ENCODE measurements around the gene PRDM16. TPM values are rescaled to one million over a fixed set of nuclear protein-coding genes. Genes with fewer than 3 reads are reported as not detected.

Gene PRDM16
- total and polyA plus RNA-seq, 2 of the 13 experiments (the other 11 are each of a cell fraction or from before 2014, with no cell fraction given), result 0.15 to 0.81 TPM

DNA sequence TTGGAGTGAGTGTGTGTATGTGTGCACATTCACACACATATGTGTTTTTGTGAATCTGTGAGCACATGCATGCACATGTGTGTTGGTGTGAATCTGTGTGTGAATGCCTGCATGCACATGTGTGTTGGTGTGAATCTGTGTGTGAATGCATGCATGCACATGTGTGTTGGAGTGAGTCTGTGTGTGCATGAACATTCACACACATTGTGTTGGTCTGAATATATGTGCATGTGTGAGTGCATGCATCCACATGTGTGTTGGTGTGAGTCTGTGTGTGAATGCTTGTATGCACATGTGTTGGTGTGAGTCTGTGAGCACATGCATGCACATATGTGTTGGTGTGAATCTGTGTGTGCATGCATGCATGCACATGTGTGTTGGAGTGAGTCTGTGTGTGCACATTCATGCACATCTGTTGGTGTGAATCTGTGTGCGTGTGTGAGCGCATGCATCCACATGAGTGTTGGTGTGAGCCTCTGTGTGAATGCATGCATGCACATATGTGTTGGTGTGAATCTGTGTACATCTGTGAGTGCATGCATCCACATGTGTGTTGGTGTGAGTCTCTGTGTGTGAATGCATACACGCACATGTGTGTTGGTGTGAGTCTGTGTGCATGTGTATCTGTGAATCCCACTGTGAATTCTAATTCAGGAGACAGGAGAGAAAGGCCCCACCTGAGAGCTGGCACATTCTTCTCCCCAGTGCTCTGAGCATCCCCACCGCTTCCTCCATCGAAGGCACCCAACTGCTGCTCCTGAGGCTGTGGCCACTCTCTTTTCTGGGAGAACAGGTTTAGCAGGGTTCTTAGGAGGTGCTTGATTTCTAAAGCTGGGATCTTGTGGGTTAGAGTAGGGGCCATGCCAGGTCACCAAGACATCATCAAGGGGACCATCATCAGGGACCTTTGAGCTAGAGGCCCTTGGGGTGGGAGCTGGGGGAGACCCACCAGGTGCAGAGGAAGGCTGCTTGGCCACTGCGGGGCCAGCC, 267.9 kb downstream of the PRDM16 start (continued):
- TF ChIP-seq JUNB (CRISPR knock-in tag; IDR thresholded peaks at IDR 0.05; ENCODE audit: borderline replicate concordance), result peak; percentile 16; the same call in 1 of the 2 replicates
- TF ChIP-seq SAFB2 (CRISPR knock-in tag; IDR thresholded peaks at IDR 0.05; ENCODE audit: borderline replicate concordance, low read depth), result no peak

DNA sequence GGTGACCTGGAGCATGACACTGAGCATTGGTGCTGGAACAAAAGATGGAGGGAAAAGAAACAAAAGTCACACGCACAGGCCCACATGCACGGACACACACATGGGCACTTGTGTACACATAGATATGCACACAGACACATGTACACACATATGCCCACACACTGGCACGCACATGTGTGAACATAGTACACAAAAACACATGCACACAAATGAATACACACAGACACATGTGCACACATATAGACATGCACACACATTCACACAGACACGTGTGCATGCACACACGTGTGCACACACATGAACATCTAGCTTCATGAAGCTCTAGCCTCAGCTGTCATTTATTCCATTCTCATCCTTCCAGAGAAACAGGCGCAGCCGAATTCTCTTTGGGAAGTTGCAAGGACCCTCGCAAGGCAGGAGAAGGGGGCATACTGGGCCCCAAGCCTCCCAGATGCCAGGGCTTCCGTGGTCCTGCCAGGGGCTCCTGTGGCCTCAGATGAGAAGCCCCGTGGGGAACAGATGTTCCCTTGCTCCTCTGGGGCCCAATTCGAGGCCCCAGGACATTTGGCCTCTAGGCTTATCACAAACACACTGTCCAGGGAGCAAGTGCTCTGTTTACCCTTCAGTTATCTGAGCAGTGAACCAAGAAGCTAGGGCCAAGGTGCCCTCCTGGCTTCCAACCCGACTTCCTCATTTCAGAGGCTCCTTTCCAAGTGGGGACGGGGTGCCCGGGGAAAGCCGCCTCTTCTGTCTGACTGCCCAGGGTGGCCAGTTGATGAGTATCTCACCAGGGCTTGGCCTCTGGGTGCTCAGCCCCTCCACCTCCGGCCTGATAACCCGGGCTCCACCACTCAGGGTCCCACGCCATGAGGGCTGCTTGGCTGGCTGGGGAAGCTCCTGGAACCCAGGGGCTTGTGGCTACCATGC, 269.1 kb downstream of the PRDM16 start:
- no peaks in the 10 kb centered on the region for H3K9me3 ChIP-seq (ENCODE audit: low read length)
- no peaks in the 10 kb centered on the region for H3K36me3 ChIP-seq (replicated peaks in 1 of 2; ENCODE audit: control insufficient read depth in 1 of 2, insufficient read depth in 2 of 2, low read length in 2 of 2)
- no peaks in the 10 kb centered on the region for H4K20me1 ChIP-seq (ENCODE audit: insufficient read depth, low read length)
- POLR2A ChIA-PET, result interaction anchor here (2.0 to 5.1 kb wide), 4 partner anchors 11 to 25 kb away, joined by 6 to 78 read pairs (median 42); no protein-coding TSS in a partner anchor
- no peaks in the 10 kb centered on the region for H3K27me3 ChIP-seq (ENCODE audit: control insufficient read depth in 1 of 2, insufficient read depth in 2 of 2, low read length in 2 of 2)
- peak overlapping the region; percentile 94 for H3K27ac ChIP-seq (ENCODE audit: extremely low read length, insufficient read depth, low read length)
- intact Hi-C loops (cut with micrococcal nuclease; ENCODE audit: unreplicated experiment), result no loop called here
- peaks cover 97% of the 10 kb centered on the region for H3K4me1 ChIP-seq (ENCODE audit: insufficient read depth, low read length)
- no peak overlapping the region for H2AFZ ChIP-seq (ENCODE audit: low read length)
- peak overlapping the region; percentile 22 for H3K4me2 ChIP-seq (ENCODE audit: low read depth, low read length)
- peak overlapping the region in 1 of 3 experiments; percentile 1; a peak in 1 of 6 replicates for H3K4me3 ChIP-seq (replicated peaks in 1 of 3; ENCODE audit: insufficient read depth in 1 of 3, low read depth in 2 of 3, low read length in 3 of 3)
- no peak for DNase-seq (ENCODE audit: low spot score)
- ATAC-seq, result no peak
- H3K9ac ChIP-seq (ENCODE audit: insufficient read depth, low read depth, low read length), result peak overlapping the region; percentile 59
- in situ Hi-C loops (cut with HindIII; ENCODE audit: extremely low pct_ligation_motif_present, low pct_unique_long_range_greater_than_20kb), result no loop called here
- peaks cover 18% of the 10 kb centered on the region for H3K79me2 ChIP-seq (ENCODE audit: insufficient read depth, low read length)
- WGBS (ENCODE audit: low lambda C conversion rate), result 67% methylated on average over 8 of the region's 18 CpGs
- CTCF ChIA-PET (ENCODE audit: low intra/inter-chr PET ratio, low total read pairs), result no interaction called here
- BruUV-seq (replicated peaks), result no TSS peak
- no peak for FAIRE-seq
- TF ChIP-seq ZSCAN29 (CRISPR knock-in tag; conservative IDR thresholded peaks at IDR 0.05) (peak; percentile 70; the same call in 1 of the 2 replicates), ZNF337 (CRISPR knock-in tag; IDR thresholded peaks at IDR 0.05; ENCODE audit: borderline replicate concordance, low read depth) (no peak), MIER3 (CRISPR knock-in tag; IDR thresholded peaks at IDR 0.05; ENCODE audit: borderline replicate concordance) (no peak), SAP130 (CRISPR knock-in tag; IDR thresholded peaks at IDR 0.05; ENCODE audit: low read depth) (peak; percentile 9; the same call in 1 of the 2 replicates), ZMYM3 (CRISPR knock-in tag; IDR thresholded peaks at IDR 0.05) (no peak; the same call in 1 of the 2 replicates), PHF21A (CRISPR knock-in tag; IDR thresholded peaks at IDR 0.05) (no peak)
- TF ChIP-seq, protein P1, sequence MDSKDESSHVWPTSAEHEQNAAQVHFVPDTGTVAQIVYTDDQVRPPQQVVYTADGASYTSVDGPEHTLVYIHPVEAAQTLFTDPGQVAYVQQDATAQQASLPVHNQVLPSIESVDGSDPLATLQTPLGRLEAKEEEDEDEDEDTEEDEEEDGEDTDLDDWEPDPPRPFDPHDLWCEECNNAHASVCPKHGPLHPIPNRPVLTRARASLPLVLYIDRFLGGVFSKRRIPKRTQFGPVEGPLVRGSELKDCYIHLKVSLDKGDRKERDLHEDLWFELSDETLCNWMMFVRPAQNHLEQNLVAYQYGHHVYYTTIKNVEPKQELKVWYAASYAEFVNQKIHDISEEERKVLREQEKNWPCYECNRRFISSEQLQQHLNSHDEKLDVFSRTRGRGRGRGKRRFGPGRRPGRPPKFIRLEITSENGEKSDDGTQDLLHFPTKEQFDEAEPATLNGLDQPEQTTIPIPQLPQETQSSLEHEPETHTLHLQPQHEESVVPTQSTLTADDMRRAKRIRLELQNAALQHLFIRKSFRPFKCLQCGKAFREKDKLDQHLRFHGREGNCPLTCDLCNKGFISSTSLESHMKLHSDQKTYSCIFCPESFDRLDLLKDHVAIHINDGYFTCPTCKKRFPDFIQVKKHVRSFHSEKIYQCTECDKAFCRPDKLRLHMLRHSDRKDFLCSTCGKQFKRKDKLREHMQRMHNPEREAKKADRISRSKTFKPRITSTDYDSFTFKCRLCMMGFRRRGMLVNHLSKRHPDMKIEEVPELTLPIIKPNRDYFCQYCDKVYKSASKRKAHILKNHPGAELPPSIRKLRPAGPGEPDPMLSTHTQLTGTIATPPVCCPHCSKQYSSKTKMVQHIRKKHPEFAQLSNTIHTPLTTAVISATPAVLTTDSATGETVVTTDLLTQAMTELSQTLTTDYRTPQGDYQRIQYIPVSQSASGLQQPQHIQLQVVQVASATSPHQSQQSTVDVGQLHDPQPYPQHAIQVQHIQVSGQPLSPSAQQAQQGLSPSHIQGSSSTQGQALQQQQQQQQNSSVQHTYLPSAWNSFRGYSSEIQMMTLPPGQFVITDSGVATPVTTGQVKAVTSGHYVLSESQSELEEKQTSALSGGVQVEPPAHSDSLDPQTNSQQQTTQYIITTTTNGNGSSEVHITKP (CRISPR knock-in tag; IDR thresholded peaks at IDR 0.05; ENCODE audit: low read depth), result no peak
- TF ChIP-seq, protein P2, sequence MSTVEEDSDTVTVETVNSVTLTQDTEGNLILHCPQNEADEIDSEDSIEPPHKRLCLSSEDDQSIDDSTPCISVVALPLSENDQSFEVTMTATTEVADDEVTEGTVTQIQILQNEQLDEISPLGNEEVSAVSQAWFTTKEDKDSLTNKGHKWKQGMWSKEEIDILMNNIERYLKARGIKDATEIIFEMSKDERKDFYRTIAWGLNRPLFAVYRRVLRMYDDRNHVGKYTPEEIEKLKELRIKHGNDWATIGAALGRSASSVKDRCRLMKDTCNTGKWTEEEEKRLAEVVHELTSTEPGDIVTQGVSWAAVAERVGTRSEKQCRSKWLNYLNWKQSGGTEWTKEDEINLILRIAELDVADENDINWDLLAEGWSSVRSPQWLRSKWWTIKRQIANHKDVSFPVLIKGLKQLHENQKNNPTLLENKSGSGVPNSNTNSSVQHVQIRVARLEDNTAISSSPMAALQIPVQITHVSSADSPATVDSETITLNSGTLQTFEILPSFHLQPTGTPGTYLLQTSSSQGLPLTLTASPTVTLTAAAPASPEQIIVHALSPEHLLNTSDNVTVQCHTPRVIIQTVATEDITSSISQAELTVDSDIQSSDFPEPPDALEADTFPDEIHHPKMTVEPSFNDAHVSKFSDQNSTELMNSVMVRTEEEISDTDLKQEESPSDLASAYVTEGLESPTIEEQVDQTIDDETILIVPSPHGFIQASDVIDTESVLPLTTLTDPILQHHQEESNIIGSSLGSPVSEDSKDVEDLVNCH (CRISPR knock-in tag; IDR thresholded peaks at IDR 0.05), result 0 out of 2 replicates have a peak, but pooled peaks have one; percentile 53
